Measurements from ENCODE around the gene MANF.

MANF gene

GRCh38 chr3:51355891-51356578 is 29.1 kb upstream of the MANF start:
- TF ChIP-seq ZNF8 (CRISPR knock-in tag; IDR thresholded peaks at IDR 0.05) (no peak), PATZ1 (CRISPR knock-in tag; IDR thresholded peaks at IDR 0.05; ENCODE audit: borderline replicate concordance) (no peak), BACH2 (CRISPR knock-in tag; IDR thresholded peaks at IDR 0.05; ENCODE audit: borderline replicate concordance) (no peak), ZNF70 (CRISPR knock-in tag; IDR thresholded peaks at IDR 0.05) (no peak), TCF4 (CRISPR knock-in tag; IDR thresholded peaks at IDR 0.05; ENCODE audit: borderline replicate concordance) (no peak), ZFP30 (CRISPR knock-in tag; IDR thresholded peaks at IDR 0.05) (no peak), ZC3H10 (CRISPR knock-in tag; IDR thresholded peaks at IDR 0.05) (no peak), TOX (CRISPR knock-in tag; IDR thresholded peaks at IDR 0.05; ENCODE audit: borderline replicate concordance) (no peak), ZNF565 (CRISPR knock-in tag; conservative IDR thresholded peaks at IDR 0.05; ENCODE audit: low read depth) (no peak)
- TF ChIP-seq, protein P1, sequence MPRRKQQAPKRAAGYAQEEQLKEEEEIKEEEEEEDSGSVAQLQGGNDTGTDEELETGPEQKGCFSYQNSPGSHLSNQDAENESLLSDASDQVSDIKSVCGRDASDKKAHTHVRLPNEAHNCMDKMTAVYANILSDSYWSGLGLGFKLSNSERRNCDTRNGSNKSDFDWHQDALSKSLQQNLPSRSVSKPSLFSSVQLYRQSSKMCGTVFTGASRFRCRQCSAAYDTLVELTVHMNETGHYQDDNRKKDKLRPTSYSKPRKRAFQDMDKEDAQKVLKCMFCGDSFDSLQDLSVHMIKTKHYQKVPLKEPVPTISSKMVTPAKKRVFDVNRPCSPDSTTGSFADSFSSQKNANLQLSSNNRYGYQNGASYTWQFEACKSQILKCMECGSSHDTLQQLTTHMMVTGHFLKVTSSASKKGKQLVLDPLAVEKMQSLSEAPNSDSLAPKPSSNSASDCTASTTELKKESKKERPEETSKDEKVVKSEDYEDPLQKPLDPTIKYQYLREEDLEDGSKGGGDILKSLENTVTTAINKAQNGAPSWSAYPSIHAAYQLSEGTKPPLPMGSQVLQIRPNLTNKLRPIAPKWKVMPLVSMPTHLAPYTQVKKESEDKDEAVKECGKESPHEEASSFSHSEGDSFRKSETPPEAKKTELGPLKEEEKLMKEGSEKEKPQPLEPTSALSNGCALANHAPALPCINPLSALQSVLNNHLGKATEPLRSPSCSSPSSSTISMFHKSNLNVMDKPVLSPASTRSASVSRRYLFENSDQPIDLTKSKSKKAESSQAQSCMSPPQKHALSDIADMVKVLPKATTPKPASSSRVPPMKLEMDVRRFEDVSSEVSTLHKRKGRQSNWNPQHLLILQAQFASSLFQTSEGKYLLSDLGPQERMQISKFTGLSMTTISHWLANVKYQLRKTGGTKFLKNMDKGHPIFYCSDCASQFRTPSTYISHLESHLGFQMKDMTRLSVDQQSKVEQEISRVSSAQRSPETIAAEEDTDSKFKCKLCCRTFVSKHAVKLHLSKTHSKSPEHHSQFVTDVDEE (CRISPR knock-in tag; IDR thresholded peaks at IDR 0.05): no peak
- no peak for ATAC-seq

DNA sequence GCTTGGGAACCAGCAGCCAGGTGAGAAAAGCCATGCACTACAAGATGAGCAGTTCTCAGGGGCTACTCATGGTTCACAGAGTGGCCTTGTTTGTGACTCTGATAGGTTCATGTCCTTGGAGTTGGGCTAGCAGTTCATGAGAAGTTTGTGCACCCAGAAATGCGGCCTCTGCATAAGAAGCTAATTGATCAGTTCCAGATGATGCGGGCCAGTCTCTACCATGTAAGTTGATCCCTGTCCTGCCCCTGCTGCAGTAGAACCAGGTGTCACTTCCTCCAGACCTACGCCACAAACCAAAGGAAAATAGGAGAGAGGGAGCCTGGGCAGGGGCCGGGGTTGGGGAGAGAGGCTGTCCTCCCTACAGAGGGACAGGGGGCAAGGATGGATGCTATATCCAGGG is 27.2 kb upstream of the MANF start:
- ATAC-seq: no peak; the same call in 2 of the 3 replicates
- TF ChIP-seq PATZ1 (CRISPR knock-in tag; IDR thresholded peaks at IDR 0.05; ENCODE audit: borderline replicate concordance) (no peak), CSDC2 (CRISPR knock-in tag; IDR thresholded peaks at IDR 0.05) (no peak)

DNA sequence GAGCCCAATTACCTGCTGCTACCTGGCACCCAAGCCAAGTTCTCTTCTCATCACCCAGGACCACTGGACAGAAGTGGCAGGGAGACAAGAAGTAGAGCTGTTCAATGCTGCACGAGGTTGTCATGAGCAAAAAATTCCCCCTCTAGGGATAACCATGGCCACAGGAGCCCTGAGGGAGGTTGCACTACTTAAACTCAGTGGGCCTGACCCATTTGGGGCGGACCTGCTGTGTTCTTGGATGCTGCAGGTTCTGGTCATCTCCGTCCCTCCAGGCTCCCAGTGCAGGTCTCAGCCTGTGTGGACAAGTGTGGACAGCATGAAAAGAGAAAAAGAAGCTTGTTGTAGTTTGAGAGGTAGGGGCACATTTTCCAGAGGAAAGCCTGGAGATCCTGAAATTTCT is 26.1 kb upstream of the MANF start:
- no peak for ATAC-seq
- TF ChIP-seq ZNF8 (CRISPR knock-in tag; IDR thresholded peaks at IDR 0.05) (no peak), ZC3H10 (CRISPR knock-in tag; IDR thresholded peaks at IDR 0.05) (no peak), TOX (CRISPR knock-in tag; IDR thresholded peaks at IDR 0.05; ENCODE audit: borderline replicate concordance) (no peak), SNAI2 (CRISPR knock-in tag; IDR thresholded peaks at IDR 0.05) (no peak), ZFP30 (CRISPR knock-in tag; IDR thresholded peaks at IDR 0.05) (no peak)
- TF ChIP-seq, protein P2, sequence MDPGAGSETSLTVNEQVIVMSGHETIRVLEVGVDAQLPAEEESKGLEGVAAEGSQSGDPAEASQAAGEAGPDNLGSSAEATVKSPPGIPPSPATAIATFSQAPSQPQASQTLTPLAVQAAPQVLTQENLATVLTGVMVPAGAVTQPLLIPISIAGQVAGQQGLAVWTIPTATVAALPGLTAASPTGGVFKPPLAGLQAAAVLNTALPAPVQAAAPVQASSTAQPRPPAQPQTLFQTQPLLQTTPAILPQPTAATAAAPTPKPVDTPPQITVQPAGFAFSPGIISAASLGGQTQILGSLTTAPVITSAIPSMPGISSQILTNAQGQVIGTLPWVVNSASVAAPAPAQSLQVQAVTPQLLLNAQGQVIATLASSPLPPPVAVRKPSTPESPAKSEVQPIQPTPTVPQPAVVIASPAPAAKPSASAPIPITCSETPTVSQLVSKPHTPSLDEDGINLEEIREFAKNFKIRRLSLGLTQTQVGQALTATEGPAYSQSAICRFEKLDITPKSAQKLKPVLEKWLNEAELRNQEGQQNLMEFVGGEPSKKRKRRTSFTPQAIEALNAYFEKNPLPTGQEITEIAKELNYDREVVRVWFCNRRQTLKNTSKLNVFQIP (CRISPR knock-in tag; IDR thresholded peaks at IDR 0.05; ENCODE audit: borderline replicate concordance, low read depth): no peak
- TF ChIP-seq, protein P3, sequence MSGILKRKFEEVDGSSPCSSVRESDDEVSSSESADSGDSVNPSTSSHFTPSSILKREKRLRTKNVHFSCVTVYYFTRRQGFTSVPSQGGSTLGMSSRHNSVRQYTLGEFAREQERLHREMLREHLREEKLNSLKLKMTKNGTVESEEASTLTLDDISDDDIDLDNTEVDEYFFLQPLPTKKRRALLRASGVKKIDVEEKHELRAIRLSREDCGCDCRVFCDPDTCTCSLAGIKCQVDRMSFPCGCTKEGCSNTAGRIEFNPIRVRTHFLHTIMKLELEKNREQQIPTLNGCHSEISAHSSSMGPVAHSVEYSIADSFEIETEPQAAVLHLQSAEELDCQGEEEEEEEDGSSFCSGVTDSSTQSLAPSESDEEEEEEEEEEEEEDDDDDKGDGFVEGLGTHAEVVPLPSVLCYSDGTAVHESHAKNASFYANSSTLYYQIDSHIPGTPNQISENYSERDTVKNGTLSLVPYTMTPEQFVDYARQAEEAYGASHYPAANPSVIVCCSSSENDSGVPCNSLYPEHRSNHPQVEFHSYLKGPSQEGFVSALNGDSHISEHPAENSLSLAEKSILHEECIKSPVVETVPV (CRISPR knock-in tag; IDR thresholded peaks at IDR 0.05): no peak

DNA sequence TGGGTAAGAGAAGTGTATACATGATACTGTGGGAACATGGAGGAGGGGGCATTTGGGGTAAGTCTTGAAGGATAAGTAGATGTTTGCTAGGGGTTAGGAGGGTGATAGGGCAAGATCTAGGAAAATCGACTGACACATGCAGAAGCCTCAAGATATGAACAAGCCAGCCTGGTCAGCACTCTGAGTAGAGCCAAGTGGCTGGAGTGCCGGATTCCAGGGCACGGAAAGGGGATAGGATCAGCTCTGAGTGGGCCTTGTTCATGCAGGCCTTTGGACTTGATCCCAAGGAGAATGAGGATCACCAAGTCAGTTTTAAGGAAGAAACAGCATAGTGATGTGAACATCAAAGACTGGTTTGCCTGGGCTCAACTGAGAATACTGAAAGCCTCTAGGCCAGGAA is 24.3 kb upstream of the MANF start:
- ATAC-seq: no peak
- TF ChIP-seq ZC3H10 (CRISPR knock-in tag; IDR thresholded peaks at IDR 0.05) (no peak), PPARA (CRISPR knock-in tag; IDR thresholded peaks at IDR 0.05; ENCODE audit: borderline replicate concordance) (no peak), BACH2 (CRISPR knock-in tag; IDR thresholded peaks at IDR 0.05; ENCODE audit: borderline replicate concordance) (no peak), ISL1 (CRISPR knock-in tag; IDR thresholded peaks at IDR 0.05) (no peak), SNAI2 (CRISPR knock-in tag; IDR thresholded peaks at IDR 0.05) (no peak), ESRRG (CRISPR knock-in tag; IDR thresholded peaks at IDR 0.05) (no peak), ZFP30 (CRISPR knock-in tag; IDR thresholded peaks at IDR 0.05) (no peak), RARB (CRISPR knock-in tag; IDR thresholded peaks at IDR 0.05) (no peak), CSDC2 (CRISPR knock-in tag; IDR thresholded peaks at IDR 0.05) (no peak), GLIS3 (CRISPR knock-in tag; IDR thresholded peaks at IDR 0.05) (no peak), ZNF565 (CRISPR knock-in tag; conservative IDR thresholded peaks at IDR 0.05; ENCODE audit: low read depth) (no peak), TOX (CRISPR knock-in tag; IDR thresholded peaks at IDR 0.05; ENCODE audit: borderline replicate concordance) (no peak), ZFP3 (CRISPR knock-in tag; IDR thresholded peaks at IDR 0.05) (no peak)
- TF ChIP-seq, protein P1 (CRISPR knock-in tag; IDR thresholded peaks at IDR 0.05): no peak
- TF ChIP-seq, protein P2 (CRISPR knock-in tag; IDR thresholded peaks at IDR 0.05; ENCODE audit: borderline replicate concordance, low read depth): no peak

Measured in SK-N-SH treated with all-trans-retinoic acid at 6 μM for 48 hours (cell line).